Measurements from ENCODE around the gene FBXO45. TPM values are rescaled to one million over a fixed set of nuclear protein-coding genes. Genes with fewer than 3 reads are reported as not detected.

Gene FBXO45
- total RNA-seq, 6 experiments from 2014 or later = 3.8 to 5.5 (median 4.4) TPM

DNA sequence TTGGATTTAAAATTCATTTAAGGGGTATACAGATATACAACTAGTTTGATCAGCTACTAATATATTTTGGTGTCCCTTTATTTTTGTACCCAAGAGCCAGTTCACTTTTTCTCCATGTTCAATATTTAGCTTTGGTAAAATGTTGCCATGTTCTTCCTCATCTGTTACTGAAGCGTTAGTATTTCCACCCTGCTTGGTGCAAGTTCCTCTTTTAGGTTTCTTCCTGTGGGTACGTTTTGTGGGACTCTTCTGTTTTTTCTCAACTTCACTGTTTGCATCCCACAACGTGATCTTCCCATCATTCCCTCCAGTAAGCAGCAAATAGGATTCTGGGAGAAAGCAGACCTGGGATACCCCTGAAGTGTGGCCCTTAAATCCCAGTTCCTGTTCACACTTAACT is 14.3 kb upstream of the FBXO45 start:
- DNase-seq (no peak), ATAC-seq (no peak)
- Histone ChIP-seq H3K27ac (no peak overlapping the region), H3K4me1 (no peaks in the 10 kb centered on the region), H3K4me3 (no peak overlapping the region), H3K27me3 (no peaks in the 10 kb centered on the region), H3K36me3 (no peaks in the 10 kb centered on the region), H3K9me3 (no peaks in the 10 kb centered on the region)
- 64% methylated on average over 3 of the region's 3 CpGs for WGBS (ENCODE audit: insufficient coverage, low coverage, low lambda C conversion rate, missing lambda C conversion rate)
- intact Hi-C loops (cut with DNase I) = no loop called here
- TF ChIP-seq, protein P1, sequence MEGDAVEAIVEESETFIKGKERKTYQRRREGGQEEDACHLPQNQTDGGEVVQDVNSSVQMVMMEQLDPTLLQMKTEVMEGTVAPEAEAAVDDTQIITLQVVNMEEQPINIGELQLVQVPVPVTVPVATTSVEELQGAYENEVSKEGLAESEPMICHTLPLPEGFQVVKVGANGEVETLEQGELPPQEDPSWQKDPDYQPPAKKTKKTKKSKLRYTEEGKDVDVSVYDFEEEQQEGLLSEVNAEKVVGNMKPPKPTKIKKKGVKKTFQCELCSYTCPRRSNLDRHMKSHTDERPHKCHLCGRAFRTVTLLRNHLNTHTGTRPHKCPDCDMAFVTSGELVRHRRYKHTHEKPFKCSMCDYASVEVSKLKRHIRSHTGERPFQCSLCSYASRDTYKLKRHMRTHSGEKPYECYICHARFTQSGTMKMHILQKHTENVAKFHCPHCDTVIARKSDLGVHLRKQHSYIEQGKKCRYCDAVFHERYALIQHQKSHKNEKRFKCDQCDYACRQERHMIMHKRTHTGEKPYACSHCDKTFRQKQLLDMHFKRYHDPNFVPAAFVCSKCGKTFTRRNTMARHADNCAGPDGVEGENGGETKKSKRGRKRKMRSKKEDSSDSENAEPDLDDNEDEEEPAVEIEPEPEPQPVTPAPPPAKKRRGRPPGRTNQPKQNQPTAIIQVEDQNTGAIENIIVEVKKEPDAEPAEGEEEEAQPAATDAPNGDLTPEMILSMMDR (IDR thresholded peaks at IDR 0.05) = no peak
- no peak for TF ChIP-seq POLR2A (IDR thresholded peaks at IDR 0.05)

DNA sequence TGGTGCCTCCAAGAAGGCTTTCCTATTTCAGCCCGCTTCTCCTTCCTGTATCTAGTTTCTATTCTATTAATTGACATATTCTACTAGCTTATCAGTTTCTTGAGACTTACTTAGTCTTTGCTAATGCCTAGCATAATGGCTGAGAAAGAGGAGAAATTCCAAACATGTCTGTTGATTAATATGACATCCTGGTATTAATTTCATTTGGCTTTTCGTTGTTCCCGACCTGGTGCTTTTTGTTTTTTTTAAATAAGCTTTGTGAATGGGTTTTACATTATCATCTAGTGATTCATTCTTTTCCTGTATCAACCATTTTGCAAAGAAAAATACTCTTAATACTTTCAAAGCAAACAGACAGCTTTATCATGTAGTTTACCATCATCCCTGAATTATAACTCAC is 13.2 kb upstream of the FBXO45 start:
- Histone ChIP-seq H3K4me3 (no peak overlapping the region), H3K36me3 (no peaks in the 10 kb centered on the region), H3K27me3 (no peaks in the 10 kb centered on the region), H3K9me3 (no peaks in the 10 kb centered on the region), H3K4me1 (no peaks in the 10 kb centered on the region), H3K27ac (no peak overlapping the region)
- intact Hi-C loops (cut with DNase I) = no loop called here
- ATAC-seq (no peak), DNase-seq (no peak)
- TF ChIP-seq, protein P1 (IDR thresholded peaks at IDR 0.05) = no peak
- TF ChIP-seq POLR2A (IDR thresholded peaks at IDR 0.05) = no peak
- WGBS (ENCODE audit: insufficient coverage, low coverage, low lambda C conversion rate, missing lambda C conversion rate) = 80% methylated on average over 3 of the region's 3 CpGs

DNA sequence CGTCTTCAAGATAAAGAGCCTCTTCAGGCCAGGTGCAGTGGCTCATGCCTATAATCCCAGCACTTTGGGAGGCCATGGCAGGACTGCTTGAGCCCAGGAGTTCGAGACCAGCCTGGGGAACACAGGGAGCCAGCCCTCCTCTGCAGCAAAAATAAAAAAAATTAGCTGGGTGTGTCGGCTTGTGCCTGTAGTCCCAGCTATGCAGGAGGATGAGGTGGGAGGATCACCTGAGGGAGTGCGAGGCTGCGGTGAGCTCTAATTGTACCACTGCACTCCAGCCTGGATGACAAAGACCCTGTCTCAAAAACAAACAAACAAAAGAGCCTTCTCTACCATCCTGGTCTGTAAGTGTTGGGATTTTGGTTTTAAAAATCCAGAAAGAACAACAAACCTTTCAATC is 11.2 kb upstream of the FBXO45 start:
- no peak for ATAC-seq
- TF ChIP-seq, protein P1 (IDR thresholded peaks at IDR 0.05) = no peak
- TF ChIP-seq POLR2A (IDR thresholded peaks at IDR 0.05) = no peak
- intact Hi-C loops (cut with DNase I) = no loop called here
- peaks cover 0 to 7% (median 1%) of the 10 kb centered on the region in 4 donors for H3K36me3 ChIP-seq
- no peak overlapping the region for H3K27ac ChIP-seq
- no peaks in the 10 kb centered on the region for H3K27me3 ChIP-seq
- DNase-seq = no peak
- no peak overlapping the region for H3K4me3 ChIP-seq
- no peaks in the 10 kb centered on the region for H3K9me3 ChIP-seq
- WGBS (ENCODE audit: insufficient coverage, low coverage, low lambda C conversion rate, missing lambda C conversion rate) = 96% methylated on average over 5 of the region's 5 CpGs
- H3K4me1 ChIP-seq = no peaks in the 10 kb centered on the region

DNA sequence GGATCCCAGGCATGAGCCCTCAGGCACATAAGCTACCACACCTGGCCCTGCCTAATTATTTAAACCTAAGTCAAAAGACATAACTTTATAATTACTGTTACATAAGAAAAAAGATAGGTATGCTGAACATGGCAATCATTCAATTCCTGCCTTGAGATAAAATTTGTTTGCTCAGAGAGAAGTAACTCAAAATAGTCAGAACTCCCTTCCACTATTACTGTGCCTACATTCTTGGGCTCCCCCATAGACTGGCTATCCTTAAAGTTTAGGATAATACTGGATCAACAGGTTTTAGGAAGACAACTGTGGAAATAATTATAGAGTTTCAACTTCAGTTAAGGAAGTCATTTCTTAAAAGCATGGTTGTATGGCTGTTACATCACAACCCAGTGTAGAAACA is 10.0 kb upstream of the FBXO45 start:
- intact Hi-C loops (cut with DNase I) = no loop called here
- Histone ChIP-seq H3K4me1 (no peaks in the 10 kb centered on the region), H3K9me3 (no peaks in the 10 kb centered on the region), H3K27me3 (no peaks in the 10 kb centered on the region), H3K36me3 (peaks cover 0 to 7% (median 1%) of the 10 kb centered on the region in 4 donors), H3K27ac (no peak overlapping the region), H3K4me3 (no peak overlapping the region)
- TF ChIP-seq POLR2A (IDR thresholded peaks at IDR 0.05) = no peak
- TF ChIP-seq, protein P1 (IDR thresholded peaks at IDR 0.05) = no peak
- DNase-seq (no peak), ATAC-seq (no peak)

DNA sequence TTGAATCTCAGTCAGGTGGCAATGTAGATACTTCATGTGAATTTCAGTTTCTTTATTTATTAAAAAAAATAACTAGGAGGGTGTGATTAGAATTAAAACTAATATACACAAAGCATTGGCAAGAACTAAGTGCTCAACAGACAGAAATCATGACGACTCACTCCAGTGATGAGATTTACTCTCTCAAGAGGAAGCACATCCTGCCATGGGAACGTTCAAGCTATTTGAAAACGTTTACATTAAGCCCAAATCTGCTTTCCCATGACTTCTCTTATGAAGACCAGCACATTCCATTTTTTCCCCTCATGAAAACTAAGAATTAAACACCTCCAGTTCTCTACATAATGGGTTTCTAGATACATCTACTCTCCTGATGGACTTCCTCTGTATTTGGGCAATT is 8.6 kb upstream of the FBXO45 start:
- WGBS (ENCODE audit: insufficient coverage, low coverage, low lambda C conversion rate, missing lambda C conversion rate) = 68% methylated on average over 3 of the region's 3 CpGs
- Histone ChIP-seq H3K36me3 (peaks cover 0 to 7% (median 1%) of the 10 kb centered on the region in 4 donors), H3K27me3 (no peaks in the 10 kb centered on the region), H3K4me3 (no peak overlapping the region), H3K4me1 (no peaks in the 10 kb centered on the region), H3K27ac (no peak overlapping the region), H3K9me3 (no peaks in the 10 kb centered on the region)
- intact Hi-C loops (cut with DNase I) = no loop called here
- TF ChIP-seq, protein P1 (IDR thresholded peaks at IDR 0.05) = no peak
- TF ChIP-seq POLR2A (IDR thresholded peaks at IDR 0.05) = no peak
- ATAC-seq (no peak), DNase-seq (no peak)

Measured in right lobe of liver (tissue), 6 donors.